Measurements from ENCODE around the gene PLXNA4.

DNA sequence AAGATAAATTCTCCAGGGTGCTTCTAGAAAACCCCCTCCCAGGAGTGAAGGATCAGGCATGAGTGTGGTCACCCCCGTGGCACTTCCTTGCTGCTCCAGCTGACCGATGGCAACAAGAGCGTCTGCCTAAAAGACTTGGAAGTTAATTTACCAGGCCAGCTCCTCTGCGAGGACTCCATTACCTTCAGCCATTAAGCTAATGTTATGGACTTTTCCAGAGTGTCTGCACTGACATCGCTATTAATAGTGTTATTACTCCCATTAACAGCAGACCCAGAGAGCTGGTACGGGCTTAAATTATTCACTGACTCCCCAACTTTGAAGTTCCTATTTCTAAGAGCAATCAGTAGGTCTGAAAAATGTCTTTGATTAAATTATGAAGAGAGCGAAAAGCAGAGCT lies 345.8 kb downstream of the PLXNA4 start:
- TF ChIP-seq, protein P1, sequence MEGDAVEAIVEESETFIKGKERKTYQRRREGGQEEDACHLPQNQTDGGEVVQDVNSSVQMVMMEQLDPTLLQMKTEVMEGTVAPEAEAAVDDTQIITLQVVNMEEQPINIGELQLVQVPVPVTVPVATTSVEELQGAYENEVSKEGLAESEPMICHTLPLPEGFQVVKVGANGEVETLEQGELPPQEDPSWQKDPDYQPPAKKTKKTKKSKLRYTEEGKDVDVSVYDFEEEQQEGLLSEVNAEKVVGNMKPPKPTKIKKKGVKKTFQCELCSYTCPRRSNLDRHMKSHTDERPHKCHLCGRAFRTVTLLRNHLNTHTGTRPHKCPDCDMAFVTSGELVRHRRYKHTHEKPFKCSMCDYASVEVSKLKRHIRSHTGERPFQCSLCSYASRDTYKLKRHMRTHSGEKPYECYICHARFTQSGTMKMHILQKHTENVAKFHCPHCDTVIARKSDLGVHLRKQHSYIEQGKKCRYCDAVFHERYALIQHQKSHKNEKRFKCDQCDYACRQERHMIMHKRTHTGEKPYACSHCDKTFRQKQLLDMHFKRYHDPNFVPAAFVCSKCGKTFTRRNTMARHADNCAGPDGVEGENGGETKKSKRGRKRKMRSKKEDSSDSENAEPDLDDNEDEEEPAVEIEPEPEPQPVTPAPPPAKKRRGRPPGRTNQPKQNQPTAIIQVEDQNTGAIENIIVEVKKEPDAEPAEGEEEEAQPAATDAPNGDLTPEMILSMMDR (IDR thresholded peaks at IDR 0.05) = no peak
- TF ChIP-seq EP300 (IDR thresholded peaks at IDR 0.05; ENCODE audit: low read depth) (no peak), POLR2A (IDR thresholded peaks at IDR 0.05) (no peak)
